Erythroblast (primary cell): ENCODE measurements around the gene LTF.

Experiments used
- GATA1 ChIP-seq: IDR thresholded peaks from 2 replicates; pipeline ENCODE4 v1.6.1; 2011; ENCODE audit warnings: low read depth, mild to moderate bottlenecking, control low read depth, low read length, moderate library complexity
- POLR2A ChIP-seq: IDR thresholded peaks from 2 replicates; pipeline ENCODE4 v1.6.1; 2011; ENCODE audit warnings: mild to moderate bottlenecking, low read length

GRCh38 chr3:46470831-46471230 is 6.1 kb upstream of the LTF start:
- TF ChIP-seq POLR2A (no peak), GATA1 (no peak)
